Astrocyte of the cerebellum (primary cell): Measurements from ENCODE around the gene SF3B3.

Source experiments
- DNase-seq: peaks from one replicate; pipeline ENCODE4 v3.0.0-alpha.2; 2011; ENCODE audit warnings: low read depth
- H3K4me3 ChIP-seq: 2 replicates; pipeline ENCODE4 v1.5.1; 2011; ENCODE audit warnings: mild to moderate bottlenecking, low read depth, low read length, moderate library complexity
- in situ Hi-C: cut with HindIII; loops from 2 replicates; pipeline ENCODE4 v1.10.0; 2017; ENCODE audit warnings: low sequenced_read_pairs
- TF ChIP-seq, protein P1 (sequence below): IDR thresholded peaks from 2 replicates; pipeline ENCODE4 v1.5.1; 2012; ENCODE audit warnings: low read length, low read depth, moderate library complexity, mild to moderate bottlenecking; ENCODE audit errors: missing control alignments

SF3B3 gene

DNA sequence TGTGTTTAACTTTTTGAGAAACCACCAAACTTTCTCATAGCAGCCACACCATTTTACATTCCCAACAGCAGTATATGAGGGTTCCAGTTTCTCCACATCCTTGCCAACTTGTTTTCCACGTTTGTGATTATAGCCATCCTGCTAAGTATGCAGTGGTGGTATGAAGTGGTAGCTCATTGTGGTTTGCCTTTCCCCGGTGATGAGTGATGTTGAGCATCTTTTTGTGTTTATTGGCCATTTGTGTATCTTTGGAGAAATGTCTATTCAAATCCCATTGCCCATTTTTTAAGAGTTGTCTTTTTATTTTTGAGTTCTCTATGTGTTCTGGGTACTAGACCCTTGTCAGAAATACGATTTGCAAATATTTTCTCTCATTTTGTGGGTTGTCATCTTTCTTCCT is 17.4 kb downstream of the SF3B3 start:
- DNase-seq: no peak
- in situ Hi-C loops: loop anchor here (25.0 kb wide), 1 partner anchor 221 kb away; no protein-coding TSS in a partner anchor
- H3K4me3 ChIP-seq: no peak overlapping the region
- TF ChIP-seq, protein P1, sequence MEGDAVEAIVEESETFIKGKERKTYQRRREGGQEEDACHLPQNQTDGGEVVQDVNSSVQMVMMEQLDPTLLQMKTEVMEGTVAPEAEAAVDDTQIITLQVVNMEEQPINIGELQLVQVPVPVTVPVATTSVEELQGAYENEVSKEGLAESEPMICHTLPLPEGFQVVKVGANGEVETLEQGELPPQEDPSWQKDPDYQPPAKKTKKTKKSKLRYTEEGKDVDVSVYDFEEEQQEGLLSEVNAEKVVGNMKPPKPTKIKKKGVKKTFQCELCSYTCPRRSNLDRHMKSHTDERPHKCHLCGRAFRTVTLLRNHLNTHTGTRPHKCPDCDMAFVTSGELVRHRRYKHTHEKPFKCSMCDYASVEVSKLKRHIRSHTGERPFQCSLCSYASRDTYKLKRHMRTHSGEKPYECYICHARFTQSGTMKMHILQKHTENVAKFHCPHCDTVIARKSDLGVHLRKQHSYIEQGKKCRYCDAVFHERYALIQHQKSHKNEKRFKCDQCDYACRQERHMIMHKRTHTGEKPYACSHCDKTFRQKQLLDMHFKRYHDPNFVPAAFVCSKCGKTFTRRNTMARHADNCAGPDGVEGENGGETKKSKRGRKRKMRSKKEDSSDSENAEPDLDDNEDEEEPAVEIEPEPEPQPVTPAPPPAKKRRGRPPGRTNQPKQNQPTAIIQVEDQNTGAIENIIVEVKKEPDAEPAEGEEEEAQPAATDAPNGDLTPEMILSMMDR: no peak

DNA sequence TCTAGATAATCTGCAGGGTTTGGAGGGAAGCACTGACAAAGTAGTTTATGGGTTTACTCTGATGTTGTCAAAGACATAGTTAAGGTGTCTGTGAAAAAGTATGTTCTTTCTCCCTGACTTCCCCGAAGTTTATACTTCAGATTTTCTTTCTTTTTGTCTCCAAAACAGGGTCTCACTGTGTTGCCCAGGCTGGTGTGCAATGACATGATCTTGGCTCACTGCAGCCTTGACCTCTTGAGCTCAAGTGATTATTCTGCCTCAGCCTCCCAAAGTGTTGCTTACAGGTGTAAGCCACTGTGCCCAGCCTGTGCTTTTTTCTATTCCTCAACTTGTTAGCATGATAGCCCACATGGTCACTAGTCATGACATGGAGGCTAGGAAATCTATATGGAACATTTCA is 20.9 kb downstream of the SF3B3 start:
- in situ Hi-C loops: loop anchor here (25.0 kb wide), 1 partner anchor 218 kb away; no protein-coding TSS in a partner anchor
- no peak for DNase-seq
- no peak overlapping the region for H3K4me3 ChIP-seq
- TF ChIP-seq, protein P1: no peak

GRCh38 chr16:70548936-70549335 is 25.3 kb downstream of the SF3B3 start:
- no peak overlapping the region for H3K4me3 ChIP-seq
- TF ChIP-seq, protein P1: no peak
- in situ Hi-C loops: loop anchor here (25.0 kb wide), 1 partner anchor 213 kb away; no protein-coding TSS in a partner anchor
- no peak for DNase-seq

- in situ Hi-C loops: no loop called here
- DNase-seq: no peak
- TF ChIP-seq, protein P1: no peak
- H3K4me3 ChIP-seq: no peak overlapping the region
Observed at GRCh38 chr16:70550082-70550481, 26.5 kb downstream of the SF3B3 start.

- in situ Hi-C loops: no loop called here
- TF ChIP-seq, protein P1: no peak
- no peak overlapping the region for H3K4me3 ChIP-seq
- DNase-seq: no peak
Observed at GRCh38 chr16:70551788-70552187, 28.2 kb downstream of the SF3B3 start.

- DNase-seq: no peak
- TF ChIP-seq, protein P1: no peak
- no peak overlapping the region for H3K4me3 ChIP-seq
- in situ Hi-C loops: no loop called here
Observed at GRCh38 chr16:70552675-70553074, 29.1 kb downstream of the SF3B3 start.

GRCh38 chr16:70553645-70554044 is 30.0 kb downstream of the SF3B3 start:
- DNase-seq: peak; percentile 53
- in situ Hi-C loops: no loop called here
- TF ChIP-seq, protein P1: no peak
- no peak overlapping the region for H3K4me3 ChIP-seq
